Dedifferentiated amniotic fluid mesenchymal stem cell (primary cell): ENCODE data around the gene LMO2.

Experiments used
- DNase-seq: peaks from one replicate; pipeline ENCODE4 v3.0.0-alpha.2; 2016; ENCODE audit errors: extremely low spot score

Gene LMO2

GRCh38 chr11:33819278-33820035 lies 72.4 kb downstream of the LMO2 start:
- DNase-seq = no peak
